ENCODE data around the gene PPIL3. TPM values are rescaled to one million over a fixed set of nuclear protein-coding genes. Genes with fewer than 3 reads are reported as not detected.

PPIL3 gene
- polyA plus RNA-seq, 4 donors, result 14.1 to 62.8 (median 16.2) TPM

- peak overlapping the region in 1 of 3 donors; percentile 12 for H3K27ac ChIP-seq (ENCODE audit: low read depth in 1 of 3, low read length in 2 of 3)
- H3K9me3 ChIP-seq (ENCODE audit: control insufficient read depth in 2 of 2, insufficient read depth in 1 of 2, low read depth in 1 of 2, low read length in 1 of 2), result no peaks in the 10 kb centered on the region
- WGBS, 3 donors, result 95 to 97% (median 96%) methylated on average over 6 of the region's 6 CpGs
- no peak for FAIRE-seq
- H3K36me3 ChIP-seq (ENCODE audit: control insufficient read depth in 3 of 3, insufficient read depth in 2 of 3, low read depth in 1 of 3, low read length in 3 of 3), result peaks cover 18 to 38% (median 22%) of the 10 kb centered on the region in 3 donors
- H3K27me3 ChIP-seq (ENCODE audit: control insufficient read depth in 3 of 3, insufficient read depth in 3 of 3, low read length in 3 of 3), result no peaks in the 10 kb centered on the region
- H3K4me3 ChIP-seq (ENCODE audit: low read depth in 1 of 3, low read length in 3 of 3), result no peak overlapping the region
- H3K4me1 ChIP-seq (ENCODE audit: control insufficient read depth in 3 of 3, insufficient read depth in 2 of 3, low read depth in 1 of 3, low read length in 2 of 3), result no peaks in the 10 kb centered on the region
- DNase-seq, result no peak
Measured at GRCh38 chr2:200851398-200852248, 37.3 kb downstream of the PPIL3 start.

GRCh38 chr2:200850512-200851256, 38.2 kb downstream of the PPIL3 start:
- Histone ChIP-seq H3K9me3 (ENCODE audit: control insufficient read depth in 2 of 2, insufficient read depth in 1 of 2, low read depth in 1 of 2, low read length in 1 of 2) (no peaks in the 10 kb centered on the region), H3K36me3 (ENCODE audit: control insufficient read depth in 3 of 3, insufficient read depth in 2 of 3, low read depth in 1 of 3, low read length in 3 of 3) (peaks cover 13 to 31% (median 22%) of the 10 kb centered on the region in 3 donors), H3K27me3 (ENCODE audit: control insufficient read depth in 3 of 3, insufficient read depth in 3 of 3, low read length in 3 of 3) (no peaks in the 10 kb centered on the region), H3K27ac (ENCODE audit: low read depth in 1 of 3, low read length in 2 of 3) (no peak overlapping the region), H3K4me3 (ENCODE audit: low read depth in 1 of 3, low read length in 3 of 3) (no peak overlapping the region), H3K4me1 (ENCODE audit: control insufficient read depth in 3 of 3, insufficient read depth in 2 of 3, low read depth in 1 of 3, low read length in 2 of 3) (no peaks in the 10 kb centered on the region)
- WGBS, 3 donors, result 90 to 94% (median 92%) methylated on average over 14 of the region's 14 CpGs
- FAIRE-seq (no peak), DNase-seq (no peak)

GRCh38 chr2:200847939-200848338, 40.9 kb downstream of the PPIL3 start:
- no peak overlapping the region for H3K27ac ChIP-seq (ENCODE audit: low read depth in 1 of 3, low read length in 2 of 3)
- DNase-seq, result no peak
- no peaks in the 10 kb centered on the region for H3K4me1 ChIP-seq (ENCODE audit: control insufficient read depth in 3 of 3, insufficient read depth in 2 of 3, low read depth in 1 of 3, low read length in 2 of 3)
- H3K9me3 ChIP-seq (ENCODE audit: control insufficient read depth in 2 of 2, insufficient read depth in 1 of 2, low read depth in 1 of 2, low read length in 1 of 2), result no peaks in the 10 kb centered on the region
- FAIRE-seq, result no peak
- no peaks in the 10 kb centered on the region for H3K27me3 ChIP-seq (ENCODE audit: control insufficient read depth in 3 of 3, insufficient read depth in 3 of 3, low read length in 3 of 3)
- H3K36me3 ChIP-seq (ENCODE audit: control insufficient read depth in 3 of 3, insufficient read depth in 2 of 3, low read depth in 1 of 3, low read length in 3 of 3), result peaks cover 8 to 17% (median 13%) of the 10 kb centered on the region in 3 donors
- WGBS, 3 donors, result 70 to 83% (median 82%) methylated on average over 4 of the region's 4 CpGs
- H3K4me3 ChIP-seq (ENCODE audit: low read depth in 1 of 3, low read length in 3 of 3), result no peak overlapping the region

- FAIRE-seq, result no peak
- Histone ChIP-seq H3K9me3 (ENCODE audit: control insufficient read depth in 2 of 2, insufficient read depth in 1 of 2, low read depth in 1 of 2, low read length in 1 of 2) (no peaks in the 10 kb centered on the region), H3K27me3 (ENCODE audit: control insufficient read depth in 3 of 3, insufficient read depth in 3 of 3, low read length in 3 of 3) (no peaks in the 10 kb centered on the region), H3K27ac (ENCODE audit: low read depth in 1 of 3, low read length in 2 of 3) (no peak overlapping the region), H3K36me3 (ENCODE audit: control insufficient read depth in 3 of 3, insufficient read depth in 2 of 3, low read depth in 1 of 3, low read length in 3 of 3) (peaks cover 4 to 13% (median 12%) of the 10 kb centered on the region in 3 donors), H3K4me3 (ENCODE audit: low read depth in 1 of 3, low read length in 3 of 3) (no peak overlapping the region), H3K4me1 (ENCODE audit: control insufficient read depth in 3 of 3, insufficient read depth in 2 of 3, low read depth in 1 of 3, low read length in 2 of 3) (no peaks in the 10 kb centered on the region)
- no peak for DNase-seq
Measured at GRCh38 chr2:200847269-200847668, 41.6 kb downstream of the PPIL3 start.

GRCh38 chr2:200845669-200846325, 43.1 kb downstream of the PPIL3 start:
- no peaks in the 10 kb centered on the region for H3K27me3 ChIP-seq (ENCODE audit: control insufficient read depth in 3 of 3, insufficient read depth in 3 of 3, low read length in 3 of 3)
- H3K4me1 ChIP-seq (ENCODE audit: control insufficient read depth in 3 of 3, insufficient read depth in 2 of 3, low read depth in 1 of 3, low read length in 2 of 3), result no peaks in the 10 kb centered on the region
- no peak overlapping the region for H3K27ac ChIP-seq (ENCODE audit: low read depth in 1 of 3, low read length in 2 of 3)
- no peak overlapping the region for H3K4me3 ChIP-seq (ENCODE audit: low read depth in 1 of 3, low read length in 3 of 3)
- DNase-seq (no peak), FAIRE-seq (no peak)
- H3K36me3 ChIP-seq (ENCODE audit: control insufficient read depth in 3 of 3, insufficient read depth in 2 of 3, low read depth in 1 of 3, low read length in 3 of 3), result peaks cover 0 to 6% (median 0%) of the 10 kb centered on the region in 3 donors
- WGBS, 3 donors, result 78 to 89% (median 83%) methylated on average over 10 of the region's 10 CpGs
- no peaks in the 10 kb centered on the region for H3K9me3 ChIP-seq (ENCODE audit: control insufficient read depth in 2 of 2, insufficient read depth in 1 of 2, low read depth in 1 of 2, low read length in 1 of 2)

- Histone ChIP-seq H3K9me3 (ENCODE audit: control insufficient read depth in 2 of 2, insufficient read depth in 1 of 2, low read depth in 1 of 2, low read length in 1 of 2) (no peaks in the 10 kb centered on the region), H3K4me1 (ENCODE audit: control insufficient read depth in 3 of 3, insufficient read depth in 2 of 3, low read depth in 1 of 3, low read length in 2 of 3) (no peaks in the 10 kb centered on the region), H3K27ac (ENCODE audit: low read depth in 1 of 3, low read length in 2 of 3) (no peak overlapping the region), H3K27me3 (ENCODE audit: control insufficient read depth in 3 of 3, insufficient read depth in 3 of 3, low read length in 3 of 3) (no peaks in the 10 kb centered on the region), H3K36me3 (ENCODE audit: control insufficient read depth in 3 of 3, insufficient read depth in 2 of 3, low read depth in 1 of 3, low read length in 3 of 3) (peaks cover 0 to under 1% (median 0%) of the 10 kb centered on the region in 3 donors), H3K4me3 (ENCODE audit: low read depth in 1 of 3, low read length in 3 of 3) (no peak overlapping the region)
- FAIRE-seq (no peak), DNase-seq (no peak)
- WGBS, 3 donors, result 79 to 92% (median 86%) methylated on average over 4 to 5 of the region's 5 CpGs
Measured at GRCh38 chr2:200845194-200845593, 43.7 kb downstream of the PPIL3 start.

- no peak overlapping the region for H3K27ac ChIP-seq (ENCODE audit: low read depth in 1 of 3, low read length in 2 of 3)
- DNase-seq, result no peak
- H3K27me3 ChIP-seq (ENCODE audit: control insufficient read depth in 3 of 3, insufficient read depth in 3 of 3, low read length in 3 of 3), result no peaks in the 10 kb centered on the region
- FAIRE-seq, result no peak
- no peaks in the 10 kb centered on the region for H3K4me1 ChIP-seq (ENCODE audit: control insufficient read depth in 3 of 3, insufficient read depth in 2 of 3, low read depth in 1 of 3, low read length in 2 of 3)
- no peak overlapping the region for H3K4me3 ChIP-seq (ENCODE audit: low read depth in 1 of 3, low read length in 3 of 3)
- no peaks in the 10 kb centered on the region for H3K9me3 ChIP-seq (ENCODE audit: control insufficient read depth in 2 of 2, insufficient read depth in 1 of 2, low read depth in 1 of 2, low read length in 1 of 2)
- no peaks in the 10 kb centered on the region for H3K36me3 ChIP-seq (ENCODE audit: control insufficient read depth in 3 of 3, insufficient read depth in 2 of 3, low read depth in 1 of 3, low read length in 3 of 3)
- WGBS, 3 donors, result 83 to 92% (median 85%) methylated on average over 24 of the region's 24 CpGs
Measured at GRCh38 chr2:200843993-200844948, 44.6 kb downstream of the PPIL3 start.

Data from small intestine (tissue), 7 donors.